ENCODE results near the gene COL20A1.

GRCh38 chr20:63285636-63286615 lies 7.1 kb upstream of the COL20A1 start:
- TF ChIP-seq CTCF (conservative IDR thresholded peaks at IDR 0.05 in 1 of 2, IDR thresholded peaks at IDR 0.05 in 1 of 2; ENCODE audit: low read depth in 1 of 2, low read length in 2 of 2) (no peak), EZH2 (IDR thresholded peaks at IDR 0.05; ENCODE audit: low read length, missing control alignments) (no peak)

Data from fibroblast of lung (primary cell).